HuH-7.5 (cell line): ENCODE measurements around the gene ZNF805.
"Not testable (repeated sequence)": the region's sequence is repeated elsewhere in the genome, so short reads cannot be mapped to it uniquely, and the experiment has no call there.

ENCODE experiments used
- DNase-seq: peaks from one replicate; pipeline ENCODE4 v3.0.0; 2011; ENCODE audit warnings: low spot score

ZNF805 gene

DNA sequence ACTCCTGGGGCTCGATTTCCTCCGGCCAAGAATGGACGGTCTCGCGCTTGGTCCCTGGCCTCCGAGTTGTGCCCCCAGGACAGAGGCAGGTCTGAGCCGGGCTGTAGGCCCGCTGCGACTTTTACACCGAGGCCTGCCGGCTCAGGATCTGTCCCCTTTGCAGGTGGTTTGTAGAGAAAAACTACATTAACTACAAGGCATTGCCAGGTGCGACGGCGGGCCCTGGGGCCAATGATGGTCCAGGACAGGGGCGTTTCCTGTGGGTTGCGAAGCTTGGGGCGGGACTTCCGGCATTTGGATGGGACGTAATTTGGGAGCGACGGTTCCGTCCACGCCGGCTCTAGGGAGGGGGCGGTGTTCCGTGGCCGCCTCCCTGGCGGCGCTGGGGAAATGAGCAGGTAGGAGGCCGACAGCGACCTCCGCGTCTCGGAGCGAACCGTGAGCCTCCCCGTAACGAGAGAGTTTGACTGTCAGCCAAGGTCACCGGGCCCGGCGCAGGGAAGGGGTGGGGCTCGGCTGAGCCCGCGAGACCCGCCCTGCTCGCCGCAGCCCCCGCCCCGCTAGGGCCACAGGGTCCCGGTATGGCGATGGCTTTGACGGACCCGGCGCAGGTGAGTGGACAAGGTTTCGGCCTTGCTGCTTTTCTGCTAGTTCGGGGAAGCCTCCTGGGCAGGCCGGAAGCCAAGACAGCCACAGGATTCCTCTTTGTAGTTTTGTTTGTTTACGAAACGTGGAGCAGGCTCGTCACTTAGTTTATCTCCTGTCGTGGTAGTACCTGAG is at the start of gene ZNF805:
ZNF805 (plus strand) TSS at position 322 of the 780 bp plus-strand sequence; CDS start at position 582, 260 bp downstream.
- DNase-seq: peak; percentile 94

- peak; percentile 67 for DNase-seq
Observed at GRCh38 chr19:57191141-57192076, 49.0 kb upstream of the ZNF805 start, which contains the start of gene ZNF264. TSS of gene ZNF264 (plus strand) at chr19:57191500. CDS start at chr19:57191914, 414 bp downstream.

DNA sequence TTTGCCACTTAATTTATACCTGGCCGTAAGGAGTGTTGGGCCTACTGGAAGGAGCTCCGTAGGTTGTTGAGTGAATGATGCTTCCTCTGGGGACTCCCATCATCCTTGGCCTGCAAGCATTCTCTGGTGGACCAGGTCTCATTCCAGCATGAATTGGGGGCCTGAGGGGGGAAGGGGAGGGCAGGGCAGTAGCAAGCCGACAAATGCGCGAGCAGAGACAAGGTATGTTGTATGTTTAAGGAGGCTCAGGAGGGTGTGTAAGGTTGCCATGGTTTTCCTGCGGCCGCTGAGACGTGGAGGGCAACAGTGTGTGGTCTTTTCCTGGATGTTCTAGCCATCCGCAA is 48.4 kb upstream of the ZNF805 start:
- no peak for DNase-seq

DNA sequence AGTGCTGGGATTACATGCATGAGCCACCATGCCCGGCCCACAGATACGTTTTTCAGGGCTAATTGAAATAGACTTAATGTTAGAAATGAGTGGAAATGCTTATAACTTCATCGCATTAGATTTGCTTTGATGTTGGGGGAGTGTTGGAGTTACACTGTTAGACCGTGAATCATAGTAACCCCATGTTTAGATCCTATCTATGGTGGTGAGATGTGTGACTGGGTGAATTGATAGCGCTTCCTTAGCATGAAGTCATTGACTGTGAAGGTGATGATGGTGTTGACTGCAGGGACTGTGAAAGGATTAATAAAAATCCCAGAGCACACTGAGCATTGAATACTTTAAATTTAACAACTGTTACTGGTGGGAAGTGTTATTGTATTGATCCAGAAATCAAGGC is 47.4 kb upstream of the ZNF805 start:
- DNase-seq: no peak

DNA sequence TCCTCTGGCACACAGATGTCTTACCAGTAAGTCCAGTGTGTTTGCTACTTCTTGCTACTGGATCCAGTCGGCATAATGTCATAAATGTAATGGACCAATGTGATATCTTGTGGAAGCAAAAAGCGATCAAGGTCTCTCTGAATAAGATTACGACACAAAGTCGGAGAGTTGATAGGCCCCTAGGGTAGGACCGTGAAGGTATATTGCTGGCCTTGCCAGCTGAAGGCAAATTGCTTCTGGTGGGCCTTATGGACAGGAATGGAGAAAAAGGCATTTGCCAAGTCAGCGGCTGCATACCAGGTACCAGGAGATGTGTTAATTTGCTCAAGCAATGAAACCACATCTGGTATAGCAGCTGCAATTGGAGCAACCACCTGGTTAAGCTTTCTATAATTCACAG is 42.6 kb upstream of the ZNF805 start:
- not testable (repeated sequence) for DNase-seq

- no peak for DNase-seq
Observed at GRCh38 chr19:57202160-57202559, 38.3 kb upstream of the ZNF805 start.

GRCh38 chr19:57210381-57210780 is 30.1 kb upstream of the ZNF805 start:
- DNase-seq: no peak

GRCh38 chr19:57212109-57212508 is 28.3 kb upstream of the ZNF805 start:
- no peak for DNase-seq

- DNase-seq: no peak
Observed at GRCh38 chr19:57227502-57227901, 12.9 kb upstream of the ZNF805 start.

GRCh38 chr19:57231686-57232085 is 8.7 kb upstream of the ZNF805 start:
- no peak for DNase-seq

GRCh38 chr19:57233207-57233606 is 7.2 kb upstream of the ZNF805 start:
- no peak for DNase-seq

- no peak for DNase-seq
Observed at GRCh38 chr19:57239982-57240310, 486 bp upstream of the ZNF805 start.

DNA sequence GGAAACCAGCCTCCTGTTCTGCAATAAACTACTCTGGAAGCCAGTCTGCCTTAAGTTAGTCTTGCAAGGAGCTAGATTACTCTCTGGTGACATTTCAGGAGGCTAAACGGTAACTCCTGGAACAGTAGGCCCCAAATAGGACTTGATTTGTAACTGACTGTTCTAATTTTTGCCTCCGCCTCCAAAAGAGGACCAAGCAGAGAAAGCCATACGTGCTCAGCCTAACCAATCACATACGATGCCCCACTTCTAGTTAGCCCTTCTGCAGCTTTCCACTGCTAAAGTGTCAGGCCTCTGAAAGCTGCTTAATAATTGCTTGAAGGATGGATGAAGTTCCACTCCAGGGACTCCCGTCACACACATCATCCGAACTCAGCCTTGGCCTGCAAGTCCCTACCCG is 744 bp downstream of the ZNF805 start:
- no peak for DNase-seq

GRCh38 chr19:57242821-57243220 is 2.4 kb downstream of the ZNF805 start:
- DNase-seq: no peak

GRCh38 chr19:57244513-57244912 is 4.1 kb downstream of the ZNF805 start:
- DNase-seq: no peak

- DNase-seq: no peak
Observed at GRCh38 chr19:57245066-57245465, 4.6 kb downstream of the ZNF805 start.

- no peak for DNase-seq
Observed at GRCh38 chr19:57245959-57246358, 5.5 kb downstream of the ZNF805 start.

- no peak for DNase-seq
Observed at GRCh38 chr19:57248646-57249045, 8.2 kb downstream of the ZNF805 start.

GRCh38 chr19:57249329-57249728 is 8.9 kb downstream of the ZNF805 start:
- no peak for DNase-seq

DNA sequence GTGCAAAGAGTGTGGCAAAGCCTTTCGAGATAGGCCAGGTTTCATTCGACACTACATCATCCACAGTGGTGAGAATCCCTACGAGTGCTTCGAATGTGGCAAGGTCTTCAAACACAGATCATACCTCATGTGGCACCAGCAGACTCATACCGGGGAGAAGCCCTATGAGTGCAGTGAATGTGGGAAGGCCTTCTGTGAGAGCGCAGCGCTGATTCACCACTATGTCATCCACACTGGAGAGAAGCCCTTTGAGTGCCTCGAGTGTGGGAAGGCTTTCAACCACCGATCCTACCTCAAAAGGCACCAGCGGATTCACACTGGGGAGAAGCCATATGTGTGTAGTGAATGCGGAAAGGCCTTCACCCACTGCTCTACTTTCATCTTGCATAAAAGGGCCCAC is 13.3 kb downstream of the ZNF805 start:
- not testable (repeated sequence) for DNase-seq

GRCh38 chr19:57262044-57262443 is 21.6 kb downstream of the ZNF805 start:
- no peak for DNase-seq

- DNase-seq: no peak
Observed at GRCh38 chr19:57263244-57263741, 22.9 kb downstream of the ZNF805 start.

GRCh38 chr19:57267291-57267690 is 26.9 kb downstream of the ZNF805 start:
- no peak for DNase-seq
